Measurements from ENCODE around the gene SLC6A8.

The SLC6A8 gene

GRCh38 chrX:153643431-153644351 lies 44.0 kb upstream of the SLC6A8 start:
- in situ Hi-C loops (cut with HindIII; ENCODE audit: low pct_unique_long_range_greater_than_20kb, low sequenced_read_pairs), result no loop called here
- DNase-seq (ENCODE audit: low read depth in 1 of 2, low spot score in 1 of 2), result peak in 1 of 2 experiments; percentile 5
- TF ChIP-seq JUND (IDR thresholded peaks at IDR 0.05; ENCODE audit: low read depth), result no peak

DNA sequence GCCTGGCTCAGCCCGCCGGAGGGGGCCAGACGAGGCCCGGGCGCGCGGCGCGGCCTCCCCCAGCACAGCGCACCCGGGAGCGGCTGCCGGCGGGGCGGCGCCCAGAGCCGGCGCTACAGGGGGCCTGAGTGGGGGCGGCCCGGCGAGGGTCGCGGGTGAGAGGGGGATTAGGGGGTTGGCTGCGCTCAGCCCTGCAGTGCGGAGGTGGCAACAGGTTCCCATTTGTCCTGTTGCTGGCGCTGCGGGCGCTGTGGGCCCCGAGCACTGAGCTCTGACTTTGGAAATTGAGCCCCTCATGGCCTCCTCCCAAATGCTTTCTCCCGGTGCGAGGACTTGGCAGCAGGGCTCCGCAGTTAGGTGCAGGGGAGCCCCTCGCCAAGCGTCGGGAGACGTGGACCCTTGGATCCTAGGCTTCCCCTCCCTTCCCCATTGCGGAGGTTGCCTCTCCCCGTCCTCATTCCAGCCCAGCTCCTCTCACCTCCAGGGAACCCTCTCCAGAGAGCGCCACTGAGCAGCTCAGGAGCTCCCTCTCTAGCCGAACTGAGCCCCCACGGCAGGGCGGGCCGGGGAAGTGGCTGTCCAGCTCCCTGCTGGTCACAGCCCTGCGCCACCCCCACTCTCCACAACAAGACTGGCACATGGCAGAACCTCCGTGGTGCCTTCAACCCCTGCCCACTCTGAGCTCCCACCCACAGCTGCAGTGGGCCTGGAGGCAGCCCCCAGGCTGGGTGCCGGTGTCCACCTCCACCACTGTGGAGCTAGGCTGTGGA lies 43.2 kb upstream of the SLC6A8 start:
- in situ Hi-C loops (cut with HindIII; ENCODE audit: low pct_unique_long_range_greater_than_20kb, low sequenced_read_pairs), result no loop called here
- no peak for DNase-seq (ENCODE audit: low read depth in 1 of 2, low spot score in 1 of 2)
- TF ChIP-seq JUND (IDR thresholded peaks at IDR 0.05; ENCODE audit: low read depth), result no peak

DNA sequence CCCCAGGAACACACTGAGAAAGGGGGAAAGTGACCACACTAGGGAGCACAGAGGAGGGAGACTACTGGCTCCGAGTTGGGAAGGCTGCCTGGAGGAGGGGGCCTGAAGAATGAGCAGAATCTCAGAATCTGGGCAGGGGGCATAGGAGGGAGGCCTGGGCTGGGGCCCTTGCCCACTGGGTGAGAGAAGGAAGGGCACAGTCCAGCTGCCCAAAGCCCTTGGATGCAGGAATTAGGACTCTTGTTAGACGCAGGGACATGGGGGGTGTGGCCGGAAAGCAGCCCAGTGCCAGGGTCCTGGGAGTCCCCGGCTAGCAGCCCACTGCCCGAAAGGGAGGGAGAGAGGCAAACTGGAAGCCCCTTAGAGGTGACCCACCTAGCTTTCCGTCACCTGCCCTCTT lies 42.6 kb upstream of the SLC6A8 start:
- no peak for TF ChIP-seq JUND (IDR thresholded peaks at IDR 0.05; ENCODE audit: low read depth)
- in situ Hi-C loops (cut with HindIII; ENCODE audit: low pct_unique_long_range_greater_than_20kb, low sequenced_read_pairs), result no loop called here
- DNase-seq (ENCODE audit: low read depth in 1 of 2, low spot score in 1 of 2), result no peak

GRCh38 chrX:153645921-153646488 lies 41.7 kb upstream of the SLC6A8 start:
- in situ Hi-C loops (cut with HindIII; ENCODE audit: low pct_unique_long_range_greater_than_20kb, low sequenced_read_pairs), result no loop called here
- DNase-seq (ENCODE audit: low read depth in 1 of 2, low spot score in 1 of 2), result no peak
- TF ChIP-seq JUND (IDR thresholded peaks at IDR 0.05; ENCODE audit: low read depth), result no peak

DNA sequence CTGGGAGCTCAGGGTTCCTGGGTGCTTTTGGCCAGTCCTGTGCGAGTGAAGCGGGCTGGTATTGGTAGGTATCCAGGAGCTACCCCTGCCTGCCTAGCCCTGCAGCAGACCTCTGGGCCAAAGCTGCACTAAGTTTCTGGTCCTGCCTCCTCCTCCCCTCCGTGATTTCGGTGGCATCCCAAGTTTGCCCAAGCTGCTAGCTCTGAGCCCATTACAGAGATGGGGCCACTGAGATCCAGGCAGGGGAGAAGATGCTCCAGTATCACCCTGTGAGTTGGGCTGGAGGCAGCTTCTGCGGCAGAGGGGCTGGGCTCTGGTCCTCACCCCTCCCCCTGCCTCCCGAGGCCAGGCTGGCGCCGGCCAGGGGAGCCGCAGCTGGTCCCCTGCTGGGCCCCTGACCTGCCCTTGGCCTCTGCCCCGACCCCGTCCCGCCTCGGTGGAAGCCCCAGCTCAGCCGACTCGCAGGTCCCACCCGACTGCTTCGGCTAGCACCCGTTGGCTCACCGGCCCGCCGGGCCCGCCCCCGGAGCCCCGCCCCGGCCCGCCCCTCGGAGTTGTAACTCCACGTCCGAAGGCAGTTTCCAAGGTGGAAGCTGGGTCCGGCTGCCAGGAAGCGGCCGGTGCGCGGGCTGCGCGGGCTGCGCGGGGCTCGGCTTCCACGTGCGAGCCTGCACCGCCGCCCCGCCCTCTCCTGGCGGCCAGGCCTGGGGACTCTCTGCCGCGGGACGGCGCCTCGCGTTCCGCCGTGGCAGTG lies 40.9 kb upstream of the SLC6A8 start, which contains the start of gene DUSP9:
Gene DUSP9, plus strand, starts transcription at position 584 of the 754 bp plus-strand sequence. CDS start 751 bp downstream, outside the sequence.
- in situ Hi-C loops (cut with HindIII; ENCODE audit: low pct_unique_long_range_greater_than_20kb, low sequenced_read_pairs), result no loop called here
- DNase-seq (ENCODE audit: low read depth in 1 of 2, low spot score in 1 of 2), result peak; percentile 54 to 76
- no peak for TF ChIP-seq JUND (IDR thresholded peaks at IDR 0.05; ENCODE audit: low read depth)

DNA sequence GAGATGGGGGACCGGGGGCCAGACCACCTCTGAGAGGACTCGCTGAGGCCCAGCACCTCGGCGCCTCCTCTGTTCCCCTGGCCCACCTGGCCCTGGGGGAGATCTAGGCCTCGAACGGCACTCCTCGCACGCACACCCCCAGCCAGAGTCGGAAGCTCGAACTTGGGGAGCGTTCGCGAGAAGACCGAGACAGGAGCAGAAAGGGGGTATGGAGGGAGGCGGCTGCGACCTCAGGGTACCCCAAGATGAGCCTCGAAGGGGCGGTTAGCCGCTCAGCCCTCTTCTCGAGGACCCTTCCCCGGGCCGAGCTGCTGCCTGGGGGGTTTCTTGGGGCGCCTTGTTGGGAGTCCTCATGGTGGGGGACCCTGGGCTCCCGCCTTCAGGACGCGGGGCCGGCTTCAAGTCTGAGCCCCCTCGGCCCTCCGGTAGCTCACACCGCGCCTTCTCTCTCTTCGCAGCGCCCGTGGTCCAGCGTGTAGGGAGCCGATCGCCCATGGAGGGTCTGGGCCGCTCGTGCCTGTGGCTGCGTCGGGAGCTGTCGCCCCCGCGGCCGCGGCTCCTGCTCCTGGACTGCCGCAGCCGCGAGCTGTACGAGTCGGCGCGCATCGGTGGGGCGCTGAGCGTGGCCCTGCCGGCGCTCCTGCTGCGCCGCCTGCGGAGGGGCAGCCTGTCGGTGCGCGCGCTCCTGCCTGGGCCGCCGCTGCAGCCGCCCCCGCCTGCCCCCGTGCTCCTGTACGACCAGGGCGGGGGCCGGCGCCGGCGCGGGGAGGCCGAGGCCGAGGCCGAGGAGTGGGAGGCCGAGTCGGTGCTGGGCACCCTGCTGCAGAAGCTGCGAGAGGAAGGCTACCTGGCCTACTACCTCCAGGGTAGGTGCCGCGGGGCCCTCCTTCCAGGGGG lies 40.0 kb upstream of the SLC6A8 start:
- in situ Hi-C loops (cut with HindIII; ENCODE audit: low pct_unique_long_range_greater_than_20kb, low sequenced_read_pairs), result no loop called here
- no peak for TF ChIP-seq JUND (IDR thresholded peaks at IDR 0.05; ENCODE audit: low read depth)
- no peak for DNase-seq (ENCODE audit: low read depth in 1 of 2, low spot score in 1 of 2)

DNA sequence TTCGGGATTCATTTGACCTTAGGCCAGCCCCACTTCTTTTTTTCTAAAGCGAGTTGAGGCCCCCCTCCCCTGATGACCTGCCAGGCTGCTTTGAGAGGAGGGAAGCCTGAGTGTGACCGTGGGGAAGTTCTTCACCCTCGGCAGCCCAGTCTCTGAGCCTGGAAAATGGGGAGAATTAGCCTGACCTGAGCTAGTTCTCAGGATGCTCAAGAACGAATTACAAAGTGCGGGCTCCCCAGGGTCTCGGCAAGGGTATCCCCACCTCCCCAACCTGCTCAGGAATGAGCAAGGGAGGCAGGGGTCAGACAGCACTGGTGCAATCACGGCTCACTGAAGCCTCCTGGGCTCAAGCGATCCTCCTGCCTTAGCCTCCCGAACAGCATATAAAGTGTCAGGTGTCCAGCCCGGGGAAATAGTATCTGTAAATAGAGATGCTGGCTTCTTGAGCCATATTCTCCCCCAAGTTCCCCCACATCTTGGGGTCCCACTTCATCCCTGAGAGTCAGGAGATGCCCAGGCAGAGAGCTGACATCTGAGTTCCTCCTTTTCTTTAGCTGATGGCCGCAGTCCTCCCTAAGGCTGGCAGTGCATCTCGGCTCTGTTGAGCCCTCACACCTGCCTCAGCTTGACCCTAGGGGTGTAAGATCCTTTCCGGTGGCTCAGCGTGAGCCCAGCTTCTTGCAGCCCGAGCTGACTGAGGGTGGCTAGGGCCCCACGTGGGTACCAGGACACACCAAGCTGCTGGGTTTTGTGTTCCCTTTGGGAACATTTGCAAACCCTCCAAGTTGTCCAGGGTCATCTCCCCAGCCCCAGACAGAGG lies 39.2 kb upstream of the SLC6A8 start:
- in situ Hi-C loops (cut with HindIII; ENCODE audit: low pct_unique_long_range_greater_than_20kb, low sequenced_read_pairs), result no loop called here
- no peak for DNase-seq (ENCODE audit: low read depth in 1 of 2, low spot score in 1 of 2)
- TF ChIP-seq JUND (IDR thresholded peaks at IDR 0.05; ENCODE audit: low read depth), result no peak

DNA sequence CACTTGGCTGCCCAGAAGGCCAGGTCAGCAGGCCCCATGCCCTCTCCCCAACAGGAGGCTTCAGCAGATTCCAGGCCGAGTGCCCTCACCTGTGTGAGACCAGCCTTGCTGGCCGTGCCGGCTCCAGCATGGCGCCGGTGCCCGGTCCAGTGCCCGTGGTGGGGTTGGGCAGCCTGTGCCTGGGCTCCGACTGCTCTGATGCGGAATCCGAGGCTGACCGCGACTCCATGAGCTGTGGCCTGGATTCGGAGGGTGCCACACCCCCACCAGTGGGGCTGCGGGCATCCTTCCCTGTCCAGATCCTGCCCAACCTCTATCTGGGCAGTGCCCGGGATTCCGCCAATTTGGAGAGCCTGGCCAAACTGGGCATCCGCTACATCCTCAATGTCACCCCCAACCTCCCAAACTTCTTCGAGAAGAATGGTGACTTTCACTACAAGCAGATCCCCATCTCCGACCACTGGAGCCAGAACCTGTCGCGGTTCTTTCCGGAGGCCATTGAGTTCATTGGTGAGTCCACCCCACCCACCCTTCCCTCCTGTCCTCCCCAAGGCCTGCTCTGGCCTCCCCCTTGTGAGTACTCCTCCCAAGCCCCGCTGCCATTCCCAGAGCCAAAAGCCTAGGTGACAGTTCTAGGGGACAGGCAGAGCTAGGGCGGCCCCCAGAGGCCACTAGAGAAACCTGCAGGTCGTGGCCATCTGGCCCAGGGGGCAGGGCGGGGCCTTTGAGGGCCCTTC lies 38.4 kb upstream of the SLC6A8 start:
- in situ Hi-C loops (cut with HindIII; ENCODE audit: low pct_unique_long_range_greater_than_20kb, low sequenced_read_pairs), result no loop called here
- peak; percentile 45 to 50 for DNase-seq (ENCODE audit: low read depth in 1 of 2, low spot score in 1 of 2)
- TF ChIP-seq JUND (IDR thresholded peaks at IDR 0.05; ENCODE audit: low read depth), result no peak

GRCh38 chrX:153649915-153650782 lies 37.6 kb upstream of the SLC6A8 start:
- no peak for DNase-seq (ENCODE audit: low read depth in 1 of 2, low spot score in 1 of 2)
- in situ Hi-C loops (cut with HindIII; ENCODE audit: low pct_unique_long_range_greater_than_20kb, low sequenced_read_pairs), result no loop called here
- TF ChIP-seq JUND (IDR thresholded peaks at IDR 0.05; ENCODE audit: low read depth), result no peak
